GM19438 (cell line): ENCODE measurements around the gene GSN.
"Not testable (repeated sequence)": the region's sequence is repeated elsewhere in the genome, so short reads cannot be mapped to it uniquely, and the experiment has no call there.

Source experiments
- ATAC-seq: cut with Tn5 transposase; IDR thresholded peaks from one replicate; pipeline ENCODE4 v1.9.1; 2021; ENCODE audit warnings: low read depth; ENCODE audit not compliant: unreplicated experiment

Gene GSN

GRCh38 chr9:121285835-121286687, 18.1 kb downstream of the GSN start:
- ATAC-seq, result no peak

GRCh38 chr9:121286688-121286972, 18.7 kb downstream of the GSN start:
- ATAC-seq, result no peak

- no peak for ATAC-seq
Observed at GRCh38 chr9:121286973-121287741, 19.2 kb downstream of the GSN start.

GRCh38 chr9:121288673-121289025, 20.7 kb downstream of the GSN start:
- ATAC-seq, result no peak

GRCh38 chr9:121289026-121289771, 21.2 kb downstream of the GSN start:
- no peak for ATAC-seq

- no peak for ATAC-seq
Observed at GRCh38 chr9:121289772-121290370, 21.9 kb downstream of the GSN start.

- ATAC-seq, result not testable (repeated sequence)
Observed at GRCh38 chr9:121291536-121291935, 23.6 kb downstream of the GSN start.

GRCh38 chr9:121292051-121292450, 24.1 kb downstream of the GSN start:
- ATAC-seq, result no peak

- ATAC-seq, result no peak
Observed at GRCh38 chr9:121292801-121293241, 24.9 kb downstream of the GSN start.

- no peak for ATAC-seq
Observed at GRCh38 chr9:121294151-121294743, 26.3 kb downstream of the GSN start.

GRCh38 chr9:121294866-121295661, 27.1 kb downstream of the GSN start:
- no peak for ATAC-seq

GRCh38 chr9:121295662-121296191, 27.8 kb downstream of the GSN start:
- no peak for ATAC-seq

GRCh38 chr9:121296213-121297127, 28.5 kb downstream of the GSN start:
- ATAC-seq, result no peak

GRCh38 chr9:121297389-121297788, 29.4 kb downstream of the GSN start:
- no peak for ATAC-seq

GRCh38 chr9:121298016-121298538, 30.1 kb downstream of the GSN start:
- ATAC-seq, result no peak

- ATAC-seq, result no peak
Observed at GRCh38 chr9:121298689-121299466, 30.9 kb downstream of the GSN start.

GRCh38 chr9:121299467-121300282, 31.7 kb downstream of the GSN start:
- ATAC-seq, result no peak
